SW 1271 (cell line): Measurements from ENCODE around the gene TNFAIP2.
A peak's percentile ranks its signal among the peaks of the same experiment; 100 is the strongest.
"Not testable (repeated sequence)": the region's sequence is repeated elsewhere in the genome, so short reads cannot be mapped to it uniquely, and the experiment has no call there.

Experiments used
- DNase-seq, 2 experiments: peaks; one replicate each; lab custom pipeline; 2025; lab: John Stamatoyannopoulos, UW

Gene TNFAIP2

DNA sequence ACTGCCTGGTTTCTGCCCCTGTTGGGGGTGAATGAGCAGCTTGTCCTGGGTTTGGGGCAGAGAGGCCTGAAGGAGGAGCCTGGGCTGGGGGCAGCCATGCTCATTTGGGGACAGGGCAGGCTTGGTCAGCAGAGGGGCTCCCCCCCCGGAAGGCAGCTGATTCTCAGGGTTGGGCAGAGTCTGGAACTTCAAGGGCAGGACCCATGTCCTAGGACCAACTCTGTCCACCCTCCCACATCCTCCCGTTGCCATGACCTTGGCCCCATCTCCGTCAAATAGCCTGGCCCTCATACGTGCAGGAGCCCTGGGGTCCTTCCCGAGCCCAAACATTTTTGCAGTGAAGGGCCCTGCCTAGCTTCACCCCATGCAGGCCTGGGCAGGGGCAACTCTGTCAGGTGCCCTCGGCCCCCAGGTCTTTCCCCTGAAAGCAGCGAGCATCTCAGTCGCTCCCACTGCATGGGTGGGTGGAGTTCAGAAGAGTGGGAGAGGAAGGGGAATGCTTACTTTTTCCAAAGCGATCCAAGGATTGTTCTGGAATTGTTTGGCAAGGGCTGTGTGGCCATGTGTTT lies 32.6 kb downstream of the TNFAIP2 start:
- DNase-seq = no peak

- no peak for DNase-seq
These were observed 33.6 kb downstream of the TNFAIP2 start for GRCh38 chr14:103156651-103157378.

- DNase-seq = no peak
These were observed 34.7 kb downstream of the TNFAIP2 start for GRCh38 chr14:103157969-103158368.

DNA sequence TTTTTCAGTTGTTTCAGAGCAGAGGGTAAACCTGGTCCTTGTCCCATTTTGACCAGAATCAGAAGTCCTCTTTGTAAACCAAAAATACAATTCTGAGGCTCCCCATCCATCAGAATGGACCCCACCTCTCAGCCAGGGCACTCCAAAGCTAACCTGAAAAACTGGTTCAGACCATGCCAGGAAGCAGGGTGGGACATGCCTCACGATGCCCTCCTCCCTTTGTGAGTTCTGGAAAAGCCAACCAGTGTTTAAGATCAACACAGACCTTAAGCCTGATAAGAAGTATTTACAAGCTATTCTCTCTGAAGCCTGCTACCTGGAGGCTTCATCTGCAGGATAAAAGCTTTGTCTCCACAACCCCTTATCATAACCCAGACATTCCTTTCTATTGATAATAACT lies 35.4 kb downstream of the TNFAIP2 start:
- no peak for DNase-seq

DNA sequence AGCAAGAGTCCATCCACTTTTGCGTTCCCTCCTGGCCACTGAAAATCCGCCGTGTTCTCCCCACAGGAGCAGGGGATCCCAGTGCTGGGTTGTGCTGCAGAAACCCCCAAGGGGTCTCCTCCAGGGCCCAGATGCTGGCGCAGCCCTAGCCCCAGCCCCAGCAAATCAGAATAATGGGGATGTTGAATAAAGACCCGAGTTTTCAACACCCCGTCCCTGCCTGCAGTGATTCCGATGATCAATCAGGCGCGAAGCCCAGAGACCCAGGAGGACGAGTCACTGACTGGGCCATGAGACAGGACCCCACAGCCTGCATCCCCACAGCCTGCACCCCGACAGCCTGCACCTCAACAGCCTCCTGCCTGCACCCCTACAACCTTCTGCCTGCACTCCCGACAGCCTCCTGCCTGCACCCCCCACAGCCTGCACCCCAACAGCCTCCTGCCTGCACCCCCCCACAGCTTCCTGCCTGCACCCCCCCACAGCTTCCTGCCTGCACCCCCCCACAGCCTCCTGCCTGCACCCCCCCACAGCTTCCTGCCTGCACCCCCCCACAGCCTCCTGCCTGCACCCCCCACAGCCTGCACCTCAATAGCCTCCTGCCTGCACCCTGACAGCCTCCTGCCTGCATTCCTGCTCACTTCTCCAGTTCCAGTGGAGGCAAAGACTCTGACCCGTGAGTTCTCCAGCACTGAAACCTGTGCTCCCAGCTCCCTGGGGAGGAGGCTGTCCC lies 37.2 kb downstream of the TNFAIP2 start:
- DNase-seq = no peak

GRCh38 chr14:103161054-103161397 lies 37.8 kb downstream of the TNFAIP2 start:
- no peak for DNase-seq

- no peak for DNase-seq
These were observed 39.9 kb downstream of the TNFAIP2 start for GRCh38 chr14:103163199-103163598.

DNA sequence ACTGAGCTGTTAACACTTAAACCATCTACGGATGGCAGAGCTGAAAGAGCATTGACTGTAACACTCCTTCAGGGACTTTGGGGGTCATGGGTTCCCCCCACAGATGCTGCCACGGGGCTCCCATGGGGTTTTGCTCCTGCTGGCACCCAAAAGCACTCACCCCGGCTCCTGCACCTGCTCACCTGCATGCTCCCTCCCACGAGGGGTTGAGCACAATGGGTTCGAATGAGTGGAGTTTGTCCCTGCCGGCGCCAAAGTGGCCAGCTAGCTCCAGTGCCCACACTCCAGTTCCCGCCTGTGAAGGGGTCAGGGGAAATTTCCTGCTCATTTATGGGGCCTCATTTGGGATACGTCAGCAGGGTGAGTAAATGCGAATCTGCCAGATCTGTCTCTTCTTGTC lies 40.7 kb downstream of the TNFAIP2 start:
- no peak for DNase-seq

DNA sequence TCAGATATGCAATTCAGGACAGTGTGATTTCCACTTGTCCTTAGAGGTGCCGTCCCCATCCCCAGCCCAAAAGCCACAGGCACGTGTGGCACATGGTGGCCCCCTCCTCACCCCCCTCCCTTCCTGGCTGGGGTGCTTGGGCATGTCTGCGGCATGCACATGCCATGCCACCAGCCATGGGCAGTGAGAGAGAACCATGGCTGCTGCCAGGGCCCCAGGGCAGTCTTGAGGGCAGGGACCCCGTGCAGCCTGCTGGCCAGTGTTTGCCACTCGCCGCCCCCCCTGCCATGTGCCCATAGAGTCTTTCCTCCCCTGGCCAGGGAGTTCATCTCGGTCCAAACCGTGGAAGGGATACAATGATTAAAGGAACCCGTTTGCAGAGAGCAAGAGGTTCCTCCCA lies 41.5 kb downstream of the TNFAIP2 start:
- DNase-seq = no peak

DNA sequence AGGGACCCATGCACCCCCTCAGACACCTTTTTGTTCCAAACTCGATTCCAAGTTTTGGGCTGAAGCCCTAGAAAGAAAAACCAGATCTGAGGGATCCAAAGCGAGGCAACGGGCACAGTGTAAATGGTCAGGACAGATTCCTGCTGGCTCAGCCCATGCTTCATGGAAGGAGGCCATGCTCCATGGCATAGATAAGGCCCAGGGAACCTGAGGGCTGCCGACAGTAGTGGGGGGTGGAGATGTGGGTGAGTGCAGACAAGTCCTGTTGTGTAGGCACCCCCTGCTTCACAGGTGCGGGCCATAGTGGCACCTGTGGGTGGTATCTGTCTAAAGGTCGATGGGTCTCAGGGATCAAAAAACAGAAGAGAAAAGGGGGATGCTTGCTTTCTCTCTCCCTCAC lies 42.1 kb downstream of the TNFAIP2 start:
- DNase-seq = no peak

- no peak for DNase-seq
These were observed 46.7 kb downstream of the TNFAIP2 start for GRCh38 chr14:103169954-103170353.

- not testable (repeated sequence) for DNase-seq
These were observed 47.9 kb downstream of the TNFAIP2 start for GRCh38 chr14:103171206-103171605.

GRCh38 chr14:103172921-103173320 lies 49.7 kb downstream of the TNFAIP2 start:
- DNase-seq = no peak

DNA sequence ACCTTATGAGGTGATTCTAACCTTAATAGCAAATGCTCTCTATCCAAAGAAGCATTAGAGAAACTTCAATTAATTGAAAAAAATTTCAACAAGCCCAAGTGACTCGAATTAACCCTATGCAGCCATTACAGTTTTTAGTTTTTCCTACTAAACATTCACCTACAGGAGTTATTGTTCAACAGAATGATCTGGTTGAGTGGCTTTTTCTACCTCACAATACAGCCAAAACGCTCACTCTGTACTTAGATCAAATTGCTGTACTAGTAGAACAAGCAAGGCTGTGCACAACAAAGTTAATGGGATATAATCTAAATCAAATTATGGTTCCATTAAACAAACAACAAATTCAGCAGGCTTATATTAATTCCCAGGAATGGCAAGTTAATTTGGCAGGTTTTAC lies 50.6 kb downstream of the TNFAIP2 start:
- not testable (repeated sequence) for DNase-seq

GRCh38 chr14:103176176-103176575 lies 52.9 kb downstream of the TNFAIP2 start:
- not testable (repeated sequence) for DNase-seq

DNA sequence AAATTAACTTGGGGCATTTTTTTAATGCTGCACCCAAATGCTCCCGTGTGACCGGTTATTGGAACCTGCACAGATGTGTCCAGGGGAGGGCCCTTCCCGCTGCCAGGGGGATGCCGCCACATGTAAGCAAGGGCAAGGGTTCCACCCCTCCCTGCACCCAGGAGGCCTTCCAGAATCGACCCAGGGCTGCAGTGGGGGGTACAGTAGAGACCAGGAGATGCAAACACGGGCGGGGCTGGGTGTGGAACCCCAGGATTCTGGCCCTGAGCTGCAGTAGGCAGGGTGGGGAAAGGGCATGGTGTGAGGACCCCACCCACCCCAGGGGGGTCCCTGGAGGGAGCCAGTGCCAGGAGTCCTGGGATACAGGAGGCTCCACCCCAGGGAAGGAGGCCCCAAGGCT lies 54.1 kb downstream of the TNFAIP2 start:
- DNase-seq = no peak

DNA sequence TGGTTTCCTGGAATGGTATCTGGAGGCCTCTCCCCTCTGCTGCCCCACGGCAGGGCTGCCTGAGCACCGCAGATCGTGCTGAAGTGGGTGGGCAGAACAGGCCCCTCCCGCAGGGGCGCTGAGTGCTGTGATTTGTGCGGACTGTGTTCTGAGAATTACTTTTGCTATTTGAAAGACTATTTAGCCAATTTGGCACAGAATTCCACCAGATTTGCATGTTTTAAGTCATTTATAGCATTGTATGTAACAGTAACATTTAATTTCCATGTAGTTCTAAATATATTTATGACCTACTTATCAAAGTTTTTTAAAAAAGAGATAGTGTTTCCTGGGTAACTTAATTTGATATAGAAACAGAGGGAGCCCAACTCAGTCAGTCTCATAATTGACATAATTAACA lies 55.3 kb downstream of the TNFAIP2 start:
- no peak for DNase-seq

DNA sequence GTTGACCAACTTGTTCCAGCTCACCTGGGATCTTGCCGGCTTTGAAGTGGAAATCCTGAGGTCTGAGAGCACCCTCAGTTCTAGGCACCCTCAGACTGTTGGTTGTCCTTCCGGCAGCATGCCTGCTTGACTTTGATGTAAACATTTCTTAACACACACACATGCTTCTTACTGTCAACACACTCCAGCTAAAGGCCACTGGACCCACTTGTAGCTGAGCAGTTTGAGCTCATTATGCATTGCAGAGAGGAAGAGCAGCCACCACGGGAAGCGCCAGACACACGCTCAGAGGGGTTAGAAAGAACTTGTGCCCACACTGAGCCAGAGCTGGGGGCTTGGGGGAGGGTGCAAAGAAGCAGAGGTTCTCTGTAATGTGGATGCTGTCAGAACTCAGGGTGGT lies 55.8 kb downstream of the TNFAIP2 start:
- no peak for DNase-seq

GRCh38 chr14:103180331-103180730 lies 57.1 kb downstream of the TNFAIP2 start:
- no peak for DNase-seq

- DNase-seq = no peak
These were observed 60.8 kb downstream of the TNFAIP2 start for GRCh38 chr14:103184046-103184445.

- DNase-seq = peak; percentile 6 to 58
These were observed 62.1 kb downstream of the TNFAIP2 start for GRCh38 chr14:103185051-103186029.

- no peak for DNase-seq
These were observed 63.1 kb downstream of the TNFAIP2 start for GRCh38 chr14:103186241-103186822.
